HG03103 (cell line): ENCODE measurements around the gene BTAF1.

Experiments used
- ATAC-seq: cut with Tn5 transposase; IDR thresholded peaks from one replicate; pipeline ENCODE4 v1.9.1; 2021; ENCODE audit warnings: low read depth; ENCODE audit not compliant: unreplicated experiment

The BTAF1 gene

GRCh38 chr10:92038949-92039348, 115.4 kb downstream of the BTAF1 start:
- no peak for ATAC-seq

- no peak for ATAC-seq
These were observed 119.0 kb downstream of the BTAF1 start for GRCh38 chr10:92042541-92042940.

GRCh38 chr10:92045641-92046106, 122.1 kb downstream of the BTAF1 start:
- no peak for ATAC-seq

GRCh38 chr10:92047215-92047614, 123.6 kb downstream of the BTAF1 start:
- ATAC-seq = no peak

GRCh38 chr10:92052088-92052487, 128.5 kb downstream of the BTAF1 start:
- ATAC-seq = no peak

- ATAC-seq = no peak
These were observed 129.2 kb downstream of the BTAF1 start for GRCh38 chr10:92052741-92053140.

- ATAC-seq = no peak
These were observed 131.2 kb downstream of the BTAF1 start for GRCh38 chr10:92054807-92055206.

- no peak for ATAC-seq
These were observed 138.7 kb downstream of the BTAF1 start for GRCh38 chr10:92062273-92062672.

- ATAC-seq = no peak
These were observed 140.9 kb downstream of the BTAF1 start for GRCh38 chr10:92064506-92064905.

- no peak for ATAC-seq
These were observed 142.8 kb downstream of the BTAF1 start for GRCh38 chr10:92066386-92066785.

GRCh38 chr10:92068900-92069299, 145.3 kb downstream of the BTAF1 start:
- ATAC-seq = no peak

GRCh38 chr10:92074126-92074887, 150.7 kb downstream of the BTAF1 start:
- no peak for ATAC-seq

GRCh38 chr10:92075829-92076228, 152.3 kb downstream of the BTAF1 start:
- no peak for ATAC-seq

- ATAC-seq = no peak
These were observed 153.2 kb downstream of the BTAF1 start for GRCh38 chr10:92076722-92077121.

GRCh38 chr10:92079003-92079402, 155.4 kb downstream of the BTAF1 start:
- ATAC-seq = no peak
